ENCODE data around the gene MYMK. TPM values are rescaled to one million over a fixed set of nuclear protein-coding genes. Genes with fewer than 3 reads are reported as not detected.

Gene MYMK
- total RNA-seq, 1 experiment from 2014 or later: not detected

DNA sequence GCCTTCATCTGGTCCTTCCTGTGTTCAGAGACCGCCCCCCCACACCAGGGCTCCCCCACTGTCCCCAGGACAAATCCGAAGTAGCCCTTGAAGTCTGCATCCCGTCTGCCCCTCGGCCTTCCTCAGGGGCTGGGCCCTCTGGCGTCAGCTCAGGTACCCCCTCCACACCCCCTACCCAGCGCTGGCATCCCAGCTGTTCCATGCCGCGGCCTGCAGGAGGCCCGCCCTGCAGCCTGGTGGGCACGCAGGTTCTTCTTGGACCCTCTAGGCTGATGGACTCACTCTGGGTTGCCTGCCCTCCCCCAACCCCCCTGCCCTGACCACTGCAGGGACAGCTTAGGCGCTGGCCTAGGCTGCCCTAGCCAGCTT lies 52.5 kb downstream of the MYMK start:
- TF ChIP-seq ZNF274 (IDR thresholded peaks at IDR 0.05; ENCODE audit: low read depth, low read length) (no peak), SRF (IDR thresholded peaks at IDR 0.05; ENCODE audit: low read depth) (no peak)
- no peaks in the 10 kb centered on the region for H3K27me3 ChIP-seq (ENCODE audit: insufficient read depth, low read length)
- no peaks in the 10 kb centered on the region for H3K36me3 ChIP-seq (ENCODE audit: control insufficient read depth in 1 of 2, insufficient read depth in 2 of 2, low read length in 2 of 2)
- H4K20me1 ChIP-seq (ENCODE audit: insufficient read depth): no peaks in the 10 kb centered on the region
- H3K79me2 ChIP-seq (ENCODE audit: insufficient read depth, low read length): no peaks in the 10 kb centered on the region
- no peak overlapping the region for H3K4me3 ChIP-seq (replicated peaks in 1 of 2; ENCODE audit: low read depth in 1 of 2, low read length in 2 of 2)
- H3K9me3 ChIP-seq (ENCODE audit: control insufficient read depth in 1 of 2, insufficient read depth in 1 of 2, low read depth in 1 of 2, low read length in 2 of 2): no peaks in the 10 kb centered on the region
- H3K9ac ChIP-seq (ENCODE audit: low read length): no peak overlapping the region
- no peak overlapping the region for H3K4me2 ChIP-seq (ENCODE audit: low read length)
- RAD21 ChIA-PET (ENCODE audit: low non-redundant PET in 1 of 2, low total read pairs in 2 of 2, uncharacterized antibody in 2 of 2, unreplicated experiment in 2 of 2): no interaction called here
- POLR2A ChIA-PET: no interaction called here
- H3K27ac ChIP-seq (ENCODE audit: low read depth, low read length): no peak overlapping the region
- no peak overlapping the region for H2AFZ ChIP-seq (ENCODE audit: low read depth, low read length, poor library complexity, severe bottlenecking)
- H3K9me2 ChIP-seq (ENCODE audit: insufficient read depth): no peaks in the 10 kb centered on the region
- CTCF ChIA-PET: no interaction called here
- intact Hi-C loops (cut with micrococcal nuclease): no loop called here
- DNase-seq (ENCODE audit: low read depth, low spot score) (no peak), ATAC-seq (no peak)
- no TSS peak for BruUV-seq (replicated peaks)
- H3K4me1 ChIP-seq (ENCODE audit: control insufficient read depth in 1 of 2, insufficient read depth in 2 of 2, low read length in 2 of 2): no peaks in the 10 kb centered on the region

DNA sequence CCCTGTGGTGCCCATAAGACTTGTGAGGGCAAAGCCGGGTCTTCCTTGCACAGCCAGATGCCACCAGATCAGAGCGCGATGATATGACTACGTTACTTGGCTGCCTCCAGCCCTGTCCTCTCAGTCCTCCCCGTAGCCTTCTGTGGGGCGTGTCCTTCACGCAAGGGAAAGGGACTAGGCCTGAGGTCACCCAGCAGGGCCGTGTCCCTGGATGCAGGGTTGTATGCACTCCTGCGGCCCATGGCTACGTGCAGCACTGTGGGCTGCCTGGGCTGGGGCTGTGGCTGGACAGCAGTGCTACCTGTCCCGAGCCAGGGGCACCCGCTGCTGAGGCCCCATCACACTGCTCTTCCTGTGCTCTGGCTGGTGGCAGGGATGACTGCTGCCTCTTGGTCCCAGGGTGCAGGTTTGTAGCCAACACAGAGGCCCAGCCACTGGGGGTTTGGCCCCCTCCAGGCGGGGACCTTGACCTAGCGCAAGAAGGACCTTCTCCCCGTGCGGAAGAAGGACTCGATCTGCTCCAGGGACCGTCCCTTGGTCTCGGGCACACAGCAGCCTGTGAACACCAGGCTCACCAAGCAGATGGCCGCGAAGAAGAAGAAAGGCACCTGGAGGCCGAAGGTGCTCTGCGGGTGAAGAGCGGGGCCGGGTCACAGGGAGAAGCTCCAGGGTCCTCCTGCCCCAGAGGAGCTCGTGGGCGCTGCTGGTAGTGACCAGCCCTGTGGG lies 53.0 kb downstream of the MYMK start:
- H3K4me1 ChIP-seq (ENCODE audit: control insufficient read depth in 1 of 2, insufficient read depth in 2 of 2, low read length in 2 of 2): no peaks in the 10 kb centered on the region
- H3K27me3 ChIP-seq (ENCODE audit: insufficient read depth, low read length): no peaks in the 10 kb centered on the region
- RAD21 ChIA-PET (ENCODE audit: low non-redundant PET in 1 of 2, low total read pairs in 2 of 2, uncharacterized antibody in 2 of 2, unreplicated experiment in 2 of 2): no interaction called here
- BruUV-seq (replicated peaks): no TSS peak
- H3K9me3 ChIP-seq (ENCODE audit: control insufficient read depth in 1 of 2, insufficient read depth in 1 of 2, low read depth in 1 of 2, low read length in 2 of 2): no peaks in the 10 kb centered on the region
- H3K4me2 ChIP-seq (ENCODE audit: low read length): no peak overlapping the region
- CTCF ChIA-PET: no interaction called here
- no peaks in the 10 kb centered on the region for H3K36me3 ChIP-seq (ENCODE audit: control insufficient read depth in 1 of 2, insufficient read depth in 2 of 2, low read length in 2 of 2)
- H3K27ac ChIP-seq (ENCODE audit: low read depth, low read length): no peak overlapping the region
- no peak overlapping the region for H3K4me3 ChIP-seq (replicated peaks in 1 of 2; ENCODE audit: low read depth in 1 of 2, low read length in 2 of 2)
- no peak for TF ChIP-seq RAD21 (IDR thresholded peaks at IDR 0.05; ENCODE audit: low read depth)
- no peak for TF ChIP-seq YY1 (IDR thresholded peaks at IDR 0.05; ENCODE audit: extremely low read depth, insufficient replicate concordance, low read depth, low read length)
- TF ChIP-seq EZH2 (IDR thresholded peaks at IDR 0.05): no peak
- no peak for TF ChIP-seq SP1 (IDR thresholded peaks at IDR 0.05; ENCODE audit: low read depth)
- no peaks in the 10 kb centered on the region for H3K79me2 ChIP-seq (ENCODE audit: insufficient read depth, low read length)
- ATAC-seq (no peak), DNase-seq (ENCODE audit: low read depth, low spot score) (no peak)
- intact Hi-C loops (cut with micrococcal nuclease): no loop called here
- H4K20me1 ChIP-seq (ENCODE audit: insufficient read depth): no peaks in the 10 kb centered on the region
- no peak overlapping the region for H3K9ac ChIP-seq (ENCODE audit: low read length)
- no peaks in the 10 kb centered on the region for H3K9me2 ChIP-seq (ENCODE audit: insufficient read depth)
- no peak overlapping the region for H2AFZ ChIP-seq (ENCODE audit: low read depth, low read length, poor library complexity, severe bottlenecking)
- POLR2A ChIA-PET: no interaction called here

All from HCT116 (cell line).